A673 (cell line): ENCODE measurements around the gene RIMS4.

Source experiments
- EZH2 ChIP-seq: fragments of 200-600 bp; sonication (generic); IDR thresholded peaks from 2 replicates; pipeline ENCODE4 v1.6.1; 2017; ENCODE audit warnings: borderline replicate concordance, low read depth, mild to moderate bottlenecking, mixed read lengths, antibody characterized with exemption, low read length; ENCODE audit not compliant: poor library complexity, severe bottlenecking
- TF ChIP-seq, protein P1 (sequence below): fragments of 300-800, 200-600 bp; sonication (generic); conservative IDR thresholded peaks from 2 replicates; pipeline ENCODE4 v1.5.1; 2017; ENCODE audit warnings: low read depth, mild to moderate bottlenecking, antibody characterized with exemption, low read length, moderate library complexity, mixed read lengths

DNA sequence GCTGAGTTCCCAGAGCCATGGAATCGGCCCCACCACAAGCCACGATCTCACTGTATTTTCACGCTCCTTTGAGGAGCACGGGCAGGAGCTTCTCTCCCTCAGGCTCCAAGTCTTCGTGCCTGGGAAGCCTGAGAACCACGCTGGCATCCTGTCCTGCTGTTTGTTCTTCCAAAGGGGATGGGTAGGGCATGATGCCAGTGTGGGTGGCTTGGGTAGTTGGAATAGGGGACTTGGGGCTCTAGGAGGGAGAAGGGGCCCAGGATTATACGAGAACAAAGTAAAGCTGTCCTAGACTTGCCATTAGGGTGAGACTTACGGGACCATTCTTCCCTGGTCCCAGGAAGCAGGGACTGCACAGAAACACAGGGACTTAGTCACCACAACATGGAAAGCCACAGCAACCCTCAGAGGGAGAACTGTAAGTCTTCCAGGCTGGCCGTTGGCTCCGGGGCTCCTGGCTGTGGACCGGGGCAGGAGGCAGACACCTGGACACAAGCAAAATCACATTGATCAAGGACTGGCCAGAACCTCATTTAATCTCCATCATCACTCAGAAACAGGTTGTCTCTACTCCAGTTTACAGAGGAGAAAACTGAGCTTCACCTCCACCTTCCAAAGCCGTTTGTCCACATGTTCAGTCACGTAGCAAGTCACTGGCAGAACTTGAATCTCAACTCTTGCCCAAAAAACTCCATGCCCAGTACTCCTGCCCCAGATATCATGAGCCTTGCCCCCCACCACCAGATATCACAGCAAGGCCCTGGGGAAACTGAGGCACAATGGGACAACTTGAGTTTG lies 93.8 kb downstream of the RIMS4 start:
- TF ChIP-seq, protein P1, sequence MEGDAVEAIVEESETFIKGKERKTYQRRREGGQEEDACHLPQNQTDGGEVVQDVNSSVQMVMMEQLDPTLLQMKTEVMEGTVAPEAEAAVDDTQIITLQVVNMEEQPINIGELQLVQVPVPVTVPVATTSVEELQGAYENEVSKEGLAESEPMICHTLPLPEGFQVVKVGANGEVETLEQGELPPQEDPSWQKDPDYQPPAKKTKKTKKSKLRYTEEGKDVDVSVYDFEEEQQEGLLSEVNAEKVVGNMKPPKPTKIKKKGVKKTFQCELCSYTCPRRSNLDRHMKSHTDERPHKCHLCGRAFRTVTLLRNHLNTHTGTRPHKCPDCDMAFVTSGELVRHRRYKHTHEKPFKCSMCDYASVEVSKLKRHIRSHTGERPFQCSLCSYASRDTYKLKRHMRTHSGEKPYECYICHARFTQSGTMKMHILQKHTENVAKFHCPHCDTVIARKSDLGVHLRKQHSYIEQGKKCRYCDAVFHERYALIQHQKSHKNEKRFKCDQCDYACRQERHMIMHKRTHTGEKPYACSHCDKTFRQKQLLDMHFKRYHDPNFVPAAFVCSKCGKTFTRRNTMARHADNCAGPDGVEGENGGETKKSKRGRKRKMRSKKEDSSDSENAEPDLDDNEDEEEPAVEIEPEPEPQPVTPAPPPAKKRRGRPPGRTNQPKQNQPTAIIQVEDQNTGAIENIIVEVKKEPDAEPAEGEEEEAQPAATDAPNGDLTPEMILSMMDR, result no peak
- TF ChIP-seq EZH2, result no peak
